H4 (cell line): ENCODE data around the gene PI16. TPM values are rescaled to one million over a fixed set of nuclear protein-coding genes. Genes with fewer than 3 reads are reported as not detected.

Experiments used
- DNase-seq: peaks from one replicate; pipeline ENCODE4 v3.0.0-alpha.2; 2015; ENCODE audit warnings: low spot score
- total RNA-seq: library from RNA; depleted of rRNA; stranded (reverse); fragments of >200 nt; shearing (Covaris generic); gene quantifications from 2 replicates; pipeline ENCODE4 v1.2.3, GENCODE V29; 2014; rRNA removed

Gene PI16, protein sequence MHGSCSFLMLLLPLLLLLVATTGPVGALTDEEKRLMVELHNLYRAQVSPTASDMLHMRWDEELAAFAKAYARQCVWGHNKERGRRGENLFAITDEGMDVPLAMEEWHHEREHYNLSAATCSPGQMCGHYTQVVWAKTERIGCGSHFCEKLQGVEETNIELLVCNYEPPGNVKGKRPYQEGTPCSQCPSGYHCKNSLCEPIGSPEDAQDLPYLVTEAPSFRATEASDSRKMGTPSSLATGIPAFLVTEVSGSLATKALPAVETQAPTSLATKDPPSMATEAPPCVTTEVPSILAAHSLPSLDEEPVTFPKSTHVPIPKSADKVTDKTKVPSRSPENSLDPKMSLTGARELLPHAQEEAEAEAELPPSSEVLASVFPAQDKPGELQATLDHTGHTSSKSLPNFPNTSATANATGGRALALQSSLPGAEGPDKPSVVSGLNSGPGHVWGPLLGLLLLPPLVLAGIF
- not detected in 2 replicates for total RNA-seq

- DNase-seq = no peak
Measured at GRCh38 chr6:36954262-36954931, at the start of gene PI16. Gene PI16 (plus strand): TSS chr6:36954738. CDS start chr6:36954761, 23 bp downstream.

DNA sequence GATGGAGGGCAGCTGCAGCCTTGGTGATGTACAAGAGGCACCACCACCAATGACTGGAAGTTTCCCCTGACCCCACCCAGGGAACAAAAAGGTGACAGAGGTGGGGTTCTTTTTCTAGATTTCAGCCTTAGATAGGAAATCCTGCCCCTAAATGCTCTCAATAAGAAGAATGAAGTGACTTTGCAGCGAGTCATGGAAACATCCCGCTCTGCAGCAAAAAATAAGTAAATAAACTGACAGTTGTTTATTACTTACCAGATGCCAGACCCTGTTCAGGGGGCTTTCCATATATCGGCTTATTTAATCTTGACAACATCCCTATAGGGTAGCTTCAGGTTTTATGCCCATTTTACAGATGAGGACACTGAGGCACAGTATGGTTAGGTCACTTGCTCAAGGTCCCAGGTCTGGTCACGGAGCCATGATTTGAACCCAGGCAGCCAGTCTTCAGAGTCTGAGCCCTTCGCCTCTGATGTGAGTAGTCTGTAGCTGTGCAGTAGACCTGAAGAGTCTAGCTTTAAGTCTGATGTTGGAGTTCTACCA, 49.6 kb upstream of the PI16 start:
- DNase-seq = no peak

DNA sequence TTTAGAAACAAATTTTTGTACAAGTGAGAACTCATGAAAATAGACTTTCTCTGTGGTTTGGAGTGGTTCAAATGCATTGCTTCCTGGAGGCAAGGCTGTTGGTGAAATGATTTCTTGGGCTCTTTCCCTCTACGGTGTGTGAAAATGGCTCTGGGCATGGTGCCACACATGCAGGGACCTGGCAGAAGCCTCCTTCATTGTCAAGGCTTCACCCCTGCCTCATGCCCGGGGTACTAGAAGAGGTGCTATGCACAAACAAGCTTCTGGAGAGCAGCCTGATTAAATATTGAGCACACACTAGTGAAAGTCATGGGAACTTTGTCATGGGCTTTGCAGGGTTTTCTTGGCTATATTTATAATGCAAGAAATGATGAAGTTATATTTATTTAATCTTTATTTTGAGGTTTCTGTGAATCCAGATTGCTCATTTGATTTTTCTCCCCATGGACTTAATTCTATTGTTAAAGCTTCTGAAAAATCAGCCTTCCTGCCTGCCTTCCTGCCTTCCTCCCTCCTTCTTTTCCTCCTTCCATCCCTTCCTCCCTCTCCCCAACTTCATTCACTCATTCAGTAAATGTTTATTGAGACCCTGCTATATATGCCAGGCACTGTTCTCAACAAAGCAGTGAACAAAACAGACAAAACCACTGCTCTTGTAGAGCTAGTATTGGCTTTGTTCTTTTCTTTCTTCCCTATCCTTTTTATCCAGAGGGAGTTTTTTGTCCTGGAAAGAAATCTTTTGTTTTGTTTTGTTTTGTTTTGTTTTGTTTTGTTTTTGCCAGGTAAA, 47.8 kb upstream of the PI16 start:
- DNase-seq = no peak

GRCh38 chr6:36907781-36908180, 46.8 kb upstream of the PI16 start:
- DNase-seq = no peak

GRCh38 chr6:36908747-36909146, 45.8 kb upstream of the PI16 start:
- no peak for DNase-seq

DNA sequence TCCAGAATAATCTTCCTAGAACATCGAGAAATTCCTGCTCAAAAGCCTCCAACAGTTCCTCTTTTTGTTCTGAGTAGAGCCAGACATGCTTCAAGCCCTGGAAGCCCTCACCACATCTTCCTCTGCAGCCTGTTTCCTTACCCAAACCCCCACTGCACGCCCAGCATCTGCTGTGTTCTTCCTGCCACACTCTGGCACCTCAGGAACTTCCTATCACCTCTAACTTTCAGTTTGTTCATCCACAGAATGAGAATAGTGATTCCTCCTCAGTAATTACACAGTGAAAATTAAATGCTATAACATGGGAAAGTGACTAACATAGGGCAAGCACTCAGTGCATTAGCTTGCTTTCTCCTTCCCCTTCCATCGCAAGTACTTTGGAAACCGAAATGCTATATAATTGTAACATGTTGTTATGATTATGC, 42.5 kb upstream of the PI16 start:
- DNase-seq = no peak

DNA sequence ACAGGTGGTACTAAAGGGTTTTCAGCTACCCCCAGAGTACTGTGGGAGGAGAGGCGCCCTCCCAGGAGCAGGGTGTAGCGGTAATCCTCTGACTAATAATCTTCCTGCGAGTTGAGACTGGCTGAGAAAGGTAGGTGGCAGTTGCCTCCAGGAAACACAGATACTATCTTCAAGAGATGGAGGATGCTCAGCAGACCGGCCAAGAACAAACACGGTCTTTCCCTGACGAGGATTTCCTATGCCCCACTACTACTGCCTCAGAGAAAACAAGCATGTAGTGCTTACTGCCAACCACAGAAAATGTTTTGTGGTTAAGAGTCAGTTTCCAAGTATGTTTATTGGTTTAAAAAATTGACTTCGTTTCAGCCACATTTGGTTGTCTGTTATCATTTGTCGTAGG, 42.0 kb upstream of the PI16 start:
- DNase-seq = peak; percentile 86

GRCh38 chr6:36913082-36913481, 41.5 kb upstream of the PI16 start:
- DNase-seq = no peak

DNA sequence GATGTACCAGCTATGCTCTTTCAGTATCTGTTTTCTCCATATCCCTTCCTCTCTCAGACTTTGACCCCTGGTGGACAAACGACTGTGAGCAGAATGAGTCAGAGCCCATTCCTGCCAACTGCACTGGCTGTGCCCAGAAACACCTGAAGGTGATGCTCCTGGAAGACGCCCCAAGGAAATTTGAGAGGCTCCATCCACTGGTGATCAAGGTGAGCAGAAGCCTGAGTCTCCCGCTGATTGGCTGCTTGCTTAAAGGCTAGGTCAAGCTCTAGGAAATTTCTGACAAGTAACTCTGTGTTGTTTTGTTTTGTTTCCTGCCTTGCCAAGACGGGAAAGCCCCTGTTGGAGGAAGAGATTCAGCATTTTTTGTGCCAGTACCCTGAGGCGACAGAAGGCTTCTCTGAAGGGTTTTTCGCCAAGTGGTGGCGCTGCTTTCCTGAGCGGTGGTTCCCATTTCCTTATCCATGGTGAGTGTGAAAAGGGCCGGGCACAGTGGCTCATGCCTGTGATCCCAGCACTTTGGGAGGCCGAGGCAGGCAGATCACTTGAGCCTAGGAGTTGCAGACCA, 40.2 kb upstream of the PI16 start:
- peak; percentile 27 for DNase-seq

DNA sequence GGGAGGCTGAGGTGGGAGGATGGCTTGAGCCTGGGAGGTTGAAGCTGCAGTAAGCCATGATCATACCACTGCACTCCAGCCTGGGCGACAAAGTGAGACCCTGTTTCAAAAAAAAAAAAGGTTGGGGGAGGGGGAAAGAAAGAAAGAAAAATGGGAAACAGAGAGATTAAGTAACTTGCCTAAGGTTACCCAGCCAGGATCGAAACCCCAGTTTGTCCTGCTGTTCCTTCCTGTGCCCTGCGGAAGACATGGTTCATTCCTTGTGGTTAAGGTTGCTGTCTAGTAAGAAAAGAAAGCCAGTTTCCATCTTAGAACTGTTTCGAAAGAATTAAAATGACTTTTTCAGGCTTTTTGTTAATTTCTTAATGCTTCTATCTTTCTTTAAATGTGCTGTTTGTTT, 38.9 kb upstream of the PI16 start:
- DNase-seq = no peak

- no peak for DNase-seq
Measured at GRCh38 chr6:36916126-36916525, 38.4 kb upstream of the PI16 start.

- DNase-seq = no peak
Measured at GRCh38 chr6:36917541-36918193, 36.9 kb upstream of the PI16 start.

DNA sequence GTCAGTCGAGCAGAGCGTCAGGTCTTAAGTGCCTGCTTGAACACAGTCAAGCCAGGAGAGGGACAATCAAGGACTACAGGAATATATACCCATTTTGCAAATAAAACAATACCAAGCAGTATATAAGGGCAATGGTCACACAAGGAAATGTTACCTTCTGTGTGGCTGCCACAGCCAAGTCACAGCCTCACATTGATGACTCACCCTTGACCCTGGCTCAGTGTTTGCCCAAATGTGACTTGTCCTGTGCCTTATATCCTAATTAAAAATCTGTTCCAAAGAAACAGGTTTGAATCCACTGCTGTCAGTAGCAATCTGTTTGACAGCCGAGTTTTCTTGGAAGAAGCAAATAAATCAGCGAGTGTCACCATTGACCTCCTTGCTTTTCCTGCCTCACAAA, 34.5 kb upstream of the PI16 start:
- no peak for DNase-seq

DNA sequence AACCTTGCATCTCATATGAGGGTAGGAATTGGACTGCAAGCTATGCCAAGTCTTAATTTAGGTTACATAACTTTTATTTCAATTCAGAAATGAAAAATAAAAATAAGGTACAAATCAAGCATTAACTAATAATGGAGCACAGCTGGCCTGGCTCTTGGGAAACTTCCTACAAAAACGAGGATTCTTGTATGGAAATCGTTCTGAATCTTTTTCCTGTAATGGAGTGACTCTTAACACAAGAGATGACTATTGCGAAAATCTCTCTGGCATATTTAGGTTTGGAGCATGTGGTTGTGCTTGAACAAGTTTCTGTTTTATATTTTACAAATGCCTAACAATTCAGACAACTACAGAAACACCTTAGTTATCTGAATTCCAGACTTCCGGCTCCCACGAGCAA, 34.0 kb upstream of the PI16 start:
- DNase-seq = no peak

DNA sequence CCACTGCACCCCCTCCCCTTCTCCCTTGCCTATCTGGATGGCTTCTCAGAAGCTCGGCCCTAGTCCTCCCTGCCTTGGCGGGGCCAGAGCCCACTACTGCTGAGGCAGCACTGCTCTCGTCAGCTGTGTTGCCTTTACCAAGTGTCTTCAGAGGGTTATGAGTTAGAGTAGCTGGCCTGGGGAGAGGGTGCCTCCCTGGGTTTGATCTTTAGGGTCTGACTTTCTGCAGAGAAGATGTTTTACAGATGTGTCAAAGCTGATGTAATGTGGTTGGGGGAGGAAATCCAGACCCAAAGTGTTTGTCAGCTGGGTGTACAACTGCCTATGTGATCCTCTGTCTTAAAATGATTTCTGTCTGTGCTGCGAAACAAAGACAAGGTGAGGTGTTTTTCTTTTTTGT, 30.4 kb upstream of the PI16 start:
- no peak for DNase-seq

- DNase-seq = no peak
Measured at GRCh38 chr6:36924778-36925374, 29.7 kb upstream of the PI16 start.

DNA sequence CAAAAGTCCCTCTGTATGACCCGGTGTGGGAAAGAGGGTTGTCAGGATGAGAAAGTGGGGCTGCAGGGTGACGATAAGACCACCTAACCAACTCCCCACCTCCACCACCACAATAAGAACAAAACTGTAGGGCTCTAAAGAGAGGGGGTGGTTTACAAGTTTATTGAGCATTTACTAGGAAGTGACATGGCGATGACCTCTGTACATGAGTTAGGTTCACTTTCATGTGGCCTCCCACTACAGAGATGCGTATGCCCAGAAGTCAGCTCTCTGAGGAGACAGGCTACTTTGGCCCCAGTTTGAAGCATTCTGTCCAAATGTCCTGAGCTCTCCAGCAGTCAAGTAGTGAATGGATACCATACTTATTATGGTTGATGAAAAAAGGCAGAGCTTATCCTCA, 28.7 kb upstream of the PI16 start:
- DNase-seq = no peak

- no peak for DNase-seq
Measured at GRCh38 chr6:36926708-36927513, 27.6 kb upstream of the PI16 start.

DNA sequence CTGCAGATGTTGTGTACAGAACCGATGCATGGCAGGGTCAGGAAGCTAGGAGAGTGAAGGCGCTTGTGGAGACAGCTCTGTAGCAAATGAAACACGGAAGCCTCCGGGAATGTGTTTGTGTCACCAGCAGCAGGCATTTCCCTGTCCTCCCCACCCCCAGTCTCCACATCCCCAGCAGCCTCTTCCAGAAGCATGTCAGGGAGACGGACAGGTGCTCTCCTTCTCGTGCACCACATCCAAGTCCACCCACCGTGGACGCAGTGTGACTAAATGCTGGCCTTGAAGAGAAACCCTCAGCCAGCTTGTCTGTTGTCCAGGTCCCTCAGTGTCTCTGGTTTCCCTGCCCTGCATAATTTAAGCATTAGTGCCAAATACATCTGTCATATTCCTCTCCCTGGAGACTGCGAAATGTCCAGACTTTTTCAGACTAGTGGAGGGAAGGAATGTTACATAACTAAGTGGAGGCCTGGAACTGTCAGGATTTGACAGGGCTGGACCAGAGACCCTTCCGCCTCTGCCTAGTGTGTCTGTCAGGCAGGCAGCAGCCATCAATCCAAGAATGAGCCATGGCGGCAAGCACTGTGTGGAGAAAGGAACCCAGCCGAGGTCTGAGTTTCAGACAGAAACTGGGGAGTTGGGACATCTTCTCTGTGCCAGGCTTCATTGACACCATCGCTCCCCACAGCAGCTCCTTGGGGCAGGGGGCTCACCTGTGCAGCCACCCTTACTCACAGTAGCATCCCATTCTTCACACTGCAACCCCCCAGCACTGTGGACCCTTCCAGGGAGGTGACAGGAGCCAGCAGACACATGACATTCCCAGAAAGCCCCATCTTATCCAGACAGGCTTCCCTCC, 26.6 kb upstream of the PI16 start:
- no peak for DNase-seq
